Subcutaneous adipose tissue (tissue), 4 donors: ENCODE measurements around the gene OR9A2. TPM values are rescaled to one million over a fixed set of nuclear protein-coding genes. Genes with fewer than 3 reads are reported as not detected.

ENCODE experiments used
- CTCF ChIP-seq: fragments of 450-650 bp; IDR thresholded peaks from one replicate; pipeline ENCODE4 v1.5.1; 2016; ENCODE audit warnings: low read depth, mild to moderate bottlenecking, control low read depth, antibody characterized with exemption, moderate library complexity
- total RNA-seq, 4 donors: library from RNA; depleted of rRNA; stranded (reverse); fragments of >200 nt; gene quantifications; one replicate each; pipeline ENCODE4 v1.1.0, GENCODE V29; 2016

OR9A2 gene, protein sequence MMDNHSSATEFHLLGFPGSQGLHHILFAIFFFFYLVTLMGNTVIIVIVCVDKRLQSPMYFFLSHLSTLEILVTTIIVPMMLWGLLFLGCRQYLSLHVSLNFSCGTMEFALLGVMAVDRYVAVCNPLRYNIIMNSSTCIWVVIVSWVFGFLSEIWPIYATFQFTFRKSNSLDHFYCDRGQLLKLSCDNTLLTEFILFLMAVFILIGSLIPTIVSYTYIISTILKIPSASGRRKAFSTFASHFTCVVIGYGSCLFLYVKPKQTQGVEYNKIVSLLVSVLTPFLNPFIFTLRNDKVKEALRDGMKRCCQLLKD
- total RNA-seq: not detected

GRCh38 chr7:143027032-143027431 is at the start of gene OR9A2:
OR9A2 (minus strand) TSS chr7:143027132; CDS start chr7:143027132, 0 bp downstream.
- no peak for TF ChIP-seq CTCF

DNA sequence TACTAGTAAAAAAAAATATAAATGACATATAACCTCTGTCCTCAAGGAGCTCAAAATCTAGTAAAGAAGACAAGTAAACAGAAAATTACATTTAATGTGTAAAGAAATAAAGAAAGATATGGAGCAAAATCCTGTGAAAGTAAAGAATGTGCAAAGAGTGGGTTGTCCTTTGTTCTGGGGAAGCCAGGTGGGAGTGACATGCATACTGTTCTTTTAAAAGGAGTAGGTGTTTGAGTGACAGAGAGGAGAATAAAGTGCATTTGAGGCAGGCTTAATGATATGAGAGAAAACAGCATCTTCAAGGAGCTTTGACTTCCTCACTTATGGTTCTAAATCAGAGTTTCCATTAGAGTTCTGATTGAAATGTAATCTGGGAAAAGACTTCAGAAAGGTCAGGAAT is 47.2 kb upstream of the OR9A2 start:
- TF ChIP-seq CTCF: no peak

GRCh38 chr7:143073556-143073955 is 46.6 kb upstream of the OR9A2 start:
- TF ChIP-seq CTCF: no peak

GRCh38 chr7:143069912-143070500 is 43.1 kb upstream of the OR9A2 start:
- no peak for TF ChIP-seq CTCF

DNA sequence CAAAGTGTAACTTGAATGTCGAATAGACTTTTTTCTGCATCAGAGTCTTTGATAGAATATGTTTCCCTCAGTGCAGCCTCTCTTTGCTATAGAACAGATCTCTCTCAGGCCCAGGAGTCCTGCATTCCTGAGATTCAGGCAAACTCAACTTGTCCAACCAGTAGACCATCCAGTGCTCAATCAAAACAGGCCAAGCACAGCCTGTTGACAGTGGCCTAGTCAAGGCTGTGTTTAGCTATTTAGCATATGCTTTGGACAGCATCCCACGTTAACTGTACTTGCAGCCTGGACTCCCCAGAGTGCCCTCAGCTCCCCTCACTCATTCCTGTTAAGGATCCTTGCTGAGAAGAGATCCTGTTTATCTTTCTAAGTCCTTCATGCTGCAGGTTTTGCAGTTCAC is 41.5 kb upstream of the OR9A2 start:
- no peak for TF ChIP-seq CTCF

DNA sequence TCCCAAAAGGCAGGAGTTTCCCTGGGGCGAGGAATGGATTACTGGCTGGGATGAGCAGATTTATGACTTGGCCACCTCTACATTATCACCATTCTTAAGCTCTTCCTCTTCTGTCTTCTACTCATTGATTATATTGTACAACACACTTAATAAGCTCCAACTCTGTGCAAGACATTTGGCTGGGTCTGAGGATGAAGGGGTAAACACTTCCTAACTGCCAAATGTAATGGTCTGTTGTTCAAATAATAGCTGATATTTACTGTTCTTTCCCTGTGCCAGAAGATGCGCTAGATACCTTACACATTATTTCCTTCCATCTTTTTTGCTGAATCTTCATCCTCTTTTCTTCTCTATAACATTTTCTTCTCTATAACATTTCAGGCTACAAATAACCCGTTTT is 36.8 kb upstream of the OR9A2 start:
- no peak for TF ChIP-seq CTCF

DNA sequence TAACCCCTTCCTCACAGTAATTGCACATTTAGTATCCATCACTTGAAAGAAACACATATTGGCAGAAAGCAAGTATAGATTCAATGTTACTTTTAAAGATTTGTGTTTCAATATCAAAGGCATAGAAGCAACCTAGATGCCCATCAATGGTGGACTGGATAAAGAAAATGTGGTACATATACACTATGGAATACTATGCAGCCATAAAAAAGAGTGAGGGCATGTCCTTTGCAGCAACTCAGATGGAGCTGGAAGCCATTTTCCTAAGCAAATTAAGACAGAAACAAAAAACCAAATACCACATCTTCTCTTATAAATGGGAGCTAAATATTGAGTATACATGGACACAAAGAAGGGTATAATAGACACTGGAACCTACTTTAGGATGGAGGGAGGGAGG is 28.8 kb upstream of the OR9A2 start:
- no peak for TF ChIP-seq CTCF
